GM12878 (cell line): ENCODE results near the gene CNDP1. TPM values are rescaled to one million over a fixed set of nuclear protein-coding genes. Genes with fewer than 3 reads are reported as not detected.

ENCODE experiments used
- BACH1 ChIP-seq: fragments of 450-650 bp; IDR thresholded peaks from 2 replicates; pipeline ENCODE4 v1.6.1; 2017; ENCODE audit warnings: mild to moderate bottlenecking, borderline replicate concordance
- CBX3 ChIP-seq: fragments of 200-600 bp; sonication (generic); IDR thresholded peaks from 2 replicates; pipeline ENCODE4 v1.6.1; 2016; ENCODE audit warnings: low read depth, borderline replicate concordance
- E2F4 ChIP-seq: IDR thresholded peaks from 2 replicates; pipeline ENCODE4 v1.6.1; 2012; ENCODE audit warnings: low read depth, low read length, improper control_type of control experiment
- EED ChIP-seq: sonication (generic); IDR thresholded peaks from 2 replicates; pipeline ENCODE4 v1.6.1; 2016; ENCODE audit warnings: antibody characterized with exemption, low read depth
- FOS ChIP-seq: IDR thresholded peaks from 3 replicates; pipeline ENCODE4 v1.6.1; 2011; ENCODE audit warnings: borderline replicate concordance; ENCODE audit not compliant: insufficient read length; ENCODE audit errors: extremely low read depth
- FOXK2 ChIP-seq: fragments of 450-650 bp; IDR thresholded peaks from 2 replicates; pipeline ENCODE4 v1.6.1; 2017; ENCODE audit warnings: mild to moderate bottlenecking, moderate library complexity
- IKZF2 ChIP-seq, 2 experiments: fragments of 450-650 bp; IDR thresholded peaks; 2 replicates each; pipeline ENCODE4 v1.6.1; 2017; ENCODE audit warnings: mild to moderate bottlenecking in 2 of 2, moderate library complexity in 2 of 2
- KDM1A ChIP-seq: fragments of 200-600 bp; sonication (generic); IDR thresholded peaks from 2 replicates; pipeline ENCODE4 v1.6.1; 2016; ENCODE audit warnings: borderline replicate concordance
- MTA3 ChIP-seq: IDR thresholded peaks from 2 replicates; pipeline ENCODE4 v1.6.1; 2012; ENCODE audit warnings: low read length, inconsistent platforms, borderline replicate concordance
- NFIC ChIP-seq: IDR thresholded peaks from 2 replicates; pipeline ENCODE4 v1.6.1; 2012; ENCODE audit warnings: low read depth, mild to moderate bottlenecking, inconsistent platforms, low read length, moderate library complexity
- POU2F2 ChIP-seq: IDR thresholded peaks from 3 replicates; pipeline ENCODE4 v1.6.1; 2011; ENCODE audit warnings: low read depth, mild to moderate bottlenecking, low read length, borderline replicate concordance
- RBBP5 ChIP-seq: fragments of 200-600 bp; sonication (generic); conservative IDR thresholded peaks from 2 replicates; pipeline ENCODE4 v1.6.1; 2016
- REST ChIP-seq: IDR thresholded peaks from 2 replicates; pipeline ENCODE4 v1.6.1; 2012; ENCODE audit warnings: mild to moderate bottlenecking, low read depth, low read length
- RUNX3 ChIP-seq: IDR thresholded peaks from 2 replicates; pipeline ENCODE4 v1.6.1; 2012; ENCODE audit warnings: low read length, inconsistent platforms
- SPI1 ChIP-seq: IDR thresholded peaks from 2 replicates; pipeline ENCODE4 v1.6.1; 2011; ENCODE audit warnings: low read depth, mild to moderate bottlenecking, low read length, moderate library complexity, borderline replicate concordance; ENCODE audit not compliant: insufficient read depth
- SREBF2 ChIP-seq: IDR thresholded peaks from 2 replicates; pipeline ENCODE4 v1.6.1; 2012; ENCODE audit warnings: mild to moderate bottlenecking, low read length
- ZZZ3 ChIP-seq: IDR thresholded peaks from 2 replicates; pipeline ENCODE4 v1.6.1; 2011; ENCODE audit warnings: low read depth; ENCODE audit not compliant: control insufficient read depth, insufficient read length
- polyA plus RNA-seq, 11 experiments: library from polyadenylated mRNA; depleted of rRNA in 4 of 11; unstranded in 6 of 11; stranded (reverse) in 5 of 11; fragments of >200 nt; fragmentation: Nextera tagmentation in 4 of 11; fragmentation: Illumina TruSeq in 1 of 11; extraction: Ambion mirVana in 4 of 11; extraction: Trizol in 1 of 11; gene quantifications; 1 replicate in 1 of 11; 2 replicates in 10 of 11; pipeline versions ENCODE4 v1.2.1 to v1.2.3, GENCODE V29; 2011 to 2016; ENCODE audit warnings: inconsistent platforms in 2 of 11, missing spikeins in 2 of 11, low read depth in 1 of 11
- total RNA-seq, 4 experiments: library from RNA; depleted of rRNA in 3 of 4; stranded (reverse); fragments of >200 nt in 3 of 4; fragmentation: Illumina TruSeq in 1 of 4; extraction: Trizol in 1 of 4; gene quantifications; 2 replicates each; pipeline versions ENCODE4 v1.2.1 to v1.2.3, GENCODE V29; 2013 to 2021
- TF ChIP-seq, protein P1 (sequence below): fragments of 450-650 bp; IDR thresholded peaks from 2 replicates; pipeline ENCODE4 v1.6.1; 2018; ENCODE audit warnings: borderline replicate concordance, mild to moderate bottlenecking; ENCODE audit not compliant: partially characterized antibody

CNDP1 gene
- total and polyA plus RNA-seq, 10 of the 15 experiments (the other 5 are each of a cell fraction or from before 2014, with no cell fraction given), result 0.04 to 0.05 TPM; not detected in 8

GRCh38 chr18:74610051-74610615, 75.8 kb downstream of the CNDP1 start (continued):
- TF ChIP-seq, protein P1, sequence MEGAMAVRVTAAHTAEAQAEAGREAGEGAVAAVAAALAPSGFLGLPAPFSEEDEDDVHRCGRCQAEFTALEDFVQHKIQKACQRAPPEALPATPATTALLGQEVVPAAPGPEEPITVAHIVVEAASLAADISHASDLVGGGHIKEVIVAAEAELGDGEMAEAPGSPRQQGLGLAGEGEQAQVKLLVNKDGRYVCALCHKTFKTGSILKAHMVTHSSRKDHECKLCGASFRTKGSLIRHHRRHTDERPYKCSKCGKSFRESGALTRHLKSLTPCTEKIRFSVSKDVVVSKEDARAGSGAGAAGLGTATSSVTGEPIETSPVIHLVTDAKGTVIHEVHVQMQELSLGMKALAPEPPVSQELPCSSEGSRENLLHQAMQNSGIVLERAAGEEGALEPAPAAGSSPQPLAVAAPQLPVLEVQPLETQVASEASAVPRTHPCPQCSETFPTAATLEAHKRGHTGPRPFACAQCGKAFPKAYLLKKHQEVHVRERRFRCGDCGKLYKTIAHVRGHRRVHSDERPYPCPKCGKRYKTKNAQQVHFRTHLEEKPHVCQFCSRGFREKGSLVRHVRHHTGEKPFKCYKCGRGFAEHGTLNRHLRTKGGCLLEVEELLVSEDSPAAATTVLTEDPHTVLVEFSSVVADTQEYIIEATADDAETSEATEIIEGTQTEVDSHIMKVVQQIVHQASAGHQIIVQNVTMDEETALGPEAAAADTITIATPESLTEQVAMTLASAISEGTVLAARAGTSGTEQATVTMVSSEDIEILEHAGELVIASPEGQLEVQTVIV, result no peak
- TF ChIP-seq MTA3 (0 out of 2 replicates have a peak, but pooled peaks have one; percentile 25), SPI1 (no peak), RBBP5 (no peak), REST (no peak), FOS (no peak), BACH1 (no peak), SREBF2 (no peak), POU2F2 (peak; percentile 17; the same call in 1 of the 3 replicates), RUNX3 (peak; percentile 73), FOXK2 (no peak), NFIC (peak; percentile 73; the same call in 1 of the 2 replicates), EED (0 out of 2 replicates have a peak, but pooled peaks have one; percentile 49), E2F4 (no peak), ZZZ3 (no peak), IKZF2 (IDR thresholded peaks at IDR 0.05) (peak; percentile 21 to 32; a peak in 2 of 4 replicates), CBX3 (no peak), KDM1A (no peak)
